Mesothelial cell of epicardium (in vitro differentiated cells): ENCODE results near the gene FGF14. TPM values are rescaled to one million over a fixed set of nuclear protein-coding genes. Genes with fewer than 3 reads are reported as not detected.
"Not testable (repeated sequence)": the region's sequence is repeated elsewhere in the genome, so short reads cannot be mapped to it uniquely, and the experiment has no call there.

ENCODE experiments used
- DNase-seq, 2 experiments: peaks; one replicate each; pipeline ENCODE4 v3.0.0; 2021; ENCODE audit warnings: low spot score in 2 of 2; ENCODE audit not compliant: unreplicated experiment in 2 of 2
- H3K27ac Mint-ChIP-seq: 2 replicates; pipeline ENCODE4 v1.8.0; 2021; ENCODE audit warnings: mixed read lengths
- H3K27me3 Mint-ChIP-seq: 2 replicates; pipeline ENCODE4 v1.8.0; 2021; ENCODE audit warnings: low read depth, mixed read lengths
- H3K36me3 Mint-ChIP-seq: 2 replicates; pipeline ENCODE4 v1.8.0; 2021; ENCODE audit warnings: mixed read lengths
- H3K4me1 Mint-ChIP-seq: 2 replicates; pipeline ENCODE4 v1.8.0; 2021; ENCODE audit warnings: mixed read lengths
- H3K4me3 Mint-ChIP-seq: 2 replicates; pipeline ENCODE4 v1.8.0; 2021; ENCODE audit warnings: mild to moderate bottlenecking, moderate library complexity, mixed read lengths
- H3K9me3 Mint-ChIP-seq: 2 replicates; pipeline ENCODE4 v1.8.0; 2021; ENCODE audit warnings: mixed read lengths
- total RNA-seq: library from RNA; stranded (reverse); gene quantifications from 3 replicates; pipeline ENCODE4 v1.2.1, GENCODE V29; 2021
- TF ChIP-seq, protein P1 (sequence below): fragments of 200-600 bp; sonication (generic); IDR thresholded peaks from one replicate; pipeline ENCODE4 v1.5.0; 2021; ENCODE audit warnings: antibody characterized with exemption; ENCODE audit not compliant: unreplicated experiment

FGF14 gene
- total RNA-seq, 1 donor from 2014 or later: 0.02 TPM

DNA sequence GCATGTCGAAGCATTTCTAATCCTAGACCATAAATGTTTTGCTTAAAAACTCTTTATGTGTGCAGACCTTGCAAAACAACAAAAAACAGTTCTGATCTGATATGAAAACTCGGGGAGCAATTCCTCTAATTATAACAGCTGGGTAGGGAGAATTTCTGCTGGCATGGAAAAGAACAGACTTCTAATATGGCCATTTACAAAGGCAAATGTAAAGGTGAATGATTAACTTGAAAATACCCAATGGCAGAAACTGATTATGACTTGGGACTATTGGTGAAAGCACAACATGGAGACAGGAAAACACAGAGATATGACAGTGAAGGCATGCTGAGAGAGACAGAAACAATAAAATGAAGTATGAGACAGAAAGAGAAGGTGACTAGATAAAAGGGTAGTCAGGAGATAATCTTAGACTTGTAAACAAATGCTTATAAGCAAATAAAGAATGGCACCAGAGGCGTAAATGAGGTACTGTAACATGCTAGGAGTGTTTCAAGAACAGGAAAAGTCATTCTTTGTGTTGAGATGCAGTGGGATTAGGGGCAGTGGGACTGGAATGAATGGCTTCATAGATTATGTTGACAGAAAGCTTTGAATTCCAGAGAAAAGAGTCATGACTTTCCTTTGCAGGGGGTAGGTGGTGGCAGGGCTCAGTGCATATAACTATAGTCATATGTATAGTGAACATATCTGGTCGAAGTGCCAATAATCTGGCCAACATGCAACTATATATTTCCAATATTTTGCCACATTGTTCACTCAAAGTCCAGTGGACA, 556.4 kb downstream of the FGF14 start:
- Mint-ChIP-seq H3K27me3 (no peaks in the 10 kb centered on the region), H3K4me3 (no peak overlapping the region), H3K36me3 (no peaks in the 10 kb centered on the region), H3K9me3 (no peaks in the 10 kb centered on the region), H3K4me1 (no peaks in the 10 kb centered on the region), H3K27ac (no peak overlapping the region)
- TF ChIP-seq, protein P1, sequence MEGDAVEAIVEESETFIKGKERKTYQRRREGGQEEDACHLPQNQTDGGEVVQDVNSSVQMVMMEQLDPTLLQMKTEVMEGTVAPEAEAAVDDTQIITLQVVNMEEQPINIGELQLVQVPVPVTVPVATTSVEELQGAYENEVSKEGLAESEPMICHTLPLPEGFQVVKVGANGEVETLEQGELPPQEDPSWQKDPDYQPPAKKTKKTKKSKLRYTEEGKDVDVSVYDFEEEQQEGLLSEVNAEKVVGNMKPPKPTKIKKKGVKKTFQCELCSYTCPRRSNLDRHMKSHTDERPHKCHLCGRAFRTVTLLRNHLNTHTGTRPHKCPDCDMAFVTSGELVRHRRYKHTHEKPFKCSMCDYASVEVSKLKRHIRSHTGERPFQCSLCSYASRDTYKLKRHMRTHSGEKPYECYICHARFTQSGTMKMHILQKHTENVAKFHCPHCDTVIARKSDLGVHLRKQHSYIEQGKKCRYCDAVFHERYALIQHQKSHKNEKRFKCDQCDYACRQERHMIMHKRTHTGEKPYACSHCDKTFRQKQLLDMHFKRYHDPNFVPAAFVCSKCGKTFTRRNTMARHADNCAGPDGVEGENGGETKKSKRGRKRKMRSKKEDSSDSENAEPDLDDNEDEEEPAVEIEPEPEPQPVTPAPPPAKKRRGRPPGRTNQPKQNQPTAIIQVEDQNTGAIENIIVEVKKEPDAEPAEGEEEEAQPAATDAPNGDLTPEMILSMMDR: no peak
- no peak for DNase-seq

DNA sequence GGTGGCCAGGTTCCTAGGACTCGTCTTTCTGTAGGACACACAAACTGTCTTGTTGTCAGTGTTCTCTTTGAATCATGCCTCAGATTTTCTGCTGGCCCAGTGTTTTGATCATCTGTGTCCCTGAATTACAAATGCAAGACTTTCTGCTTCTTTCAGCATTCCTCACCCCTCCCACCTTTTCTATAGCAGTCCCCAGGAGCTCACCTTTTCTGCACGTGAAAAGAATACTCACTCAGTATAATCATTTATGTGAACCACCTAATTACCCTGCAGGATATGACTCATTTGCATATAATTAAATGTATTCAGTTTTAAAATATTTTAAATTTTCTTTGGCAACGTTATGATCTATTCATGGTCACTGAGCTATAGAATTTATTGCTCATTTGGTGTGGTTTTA, 560.1 kb downstream of the FGF14 start:
- TF ChIP-seq, protein P1: no peak
- Mint-ChIP-seq H3K36me3 (no peaks in the 10 kb centered on the region), H3K27ac (no peak overlapping the region), H3K9me3 (no peaks in the 10 kb centered on the region), H3K4me1 (no peaks in the 10 kb centered on the region), H3K27me3 (no peaks in the 10 kb centered on the region), H3K4me3 (no peak overlapping the region)
- no peak for DNase-seq

DNA sequence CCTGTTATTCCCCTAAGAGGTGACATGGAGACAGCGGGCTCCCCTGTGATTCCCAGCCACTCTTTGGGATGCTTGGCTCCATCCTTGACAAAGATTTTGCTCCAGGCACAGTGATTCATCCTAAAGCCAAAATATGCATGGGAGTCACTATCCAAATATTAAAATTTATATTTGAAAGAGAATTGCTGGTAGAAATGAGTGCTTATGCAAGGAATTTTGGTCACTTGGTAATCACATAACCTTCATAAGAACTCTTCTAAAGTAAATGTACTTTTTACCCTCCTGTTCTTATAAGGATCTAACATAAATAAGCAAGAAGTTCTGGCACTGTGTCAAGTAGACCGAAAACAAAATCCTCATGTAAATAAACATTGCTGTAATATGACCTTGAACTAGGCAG, 563.5 kb downstream of the FGF14 start:
- no peaks in the 10 kb centered on the region for H3K9me3 Mint-ChIP-seq
- peaks cover 3% of the 10 kb centered on the region for H3K27me3 Mint-ChIP-seq
- DNase-seq: no peak
- no peak overlapping the region for H3K4me3 Mint-ChIP-seq
- H3K36me3 Mint-ChIP-seq: no peaks in the 10 kb centered on the region
- TF ChIP-seq, protein P1: no peak
- no peak overlapping the region for H3K27ac Mint-ChIP-seq
- no peaks in the 10 kb centered on the region for H3K4me1 Mint-ChIP-seq

DNA sequence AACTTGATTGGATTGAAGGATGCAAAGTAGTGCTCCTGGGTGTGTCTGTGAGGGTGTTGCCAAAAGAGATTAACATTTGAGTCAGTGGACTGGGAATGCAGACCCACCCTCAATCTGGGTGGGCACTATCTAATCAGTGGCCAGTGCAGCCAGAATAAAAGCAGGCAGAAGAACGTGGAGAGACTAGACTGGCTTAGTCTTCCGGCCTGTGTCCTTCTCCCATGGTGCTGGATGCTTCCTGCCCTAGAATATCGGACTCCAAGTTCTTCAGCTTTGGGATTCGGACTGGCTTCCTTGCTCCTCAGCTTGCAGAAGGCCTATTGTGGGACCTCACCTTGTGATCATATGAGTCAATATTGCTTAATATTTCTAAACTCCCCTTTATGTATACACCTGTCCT, 564.1 kb downstream of the FGF14 start:
- H3K4me3 Mint-ChIP-seq, H3K27ac Mint-ChIP-seq, DNase-seq, H3K9me3 Mint-ChIP-seq, H3K4me1 Mint-ChIP-seq, H3K27me3 Mint-ChIP-seq, H3K36me3 Mint-ChIP-seq: not testable (repeated sequence)

DNA sequence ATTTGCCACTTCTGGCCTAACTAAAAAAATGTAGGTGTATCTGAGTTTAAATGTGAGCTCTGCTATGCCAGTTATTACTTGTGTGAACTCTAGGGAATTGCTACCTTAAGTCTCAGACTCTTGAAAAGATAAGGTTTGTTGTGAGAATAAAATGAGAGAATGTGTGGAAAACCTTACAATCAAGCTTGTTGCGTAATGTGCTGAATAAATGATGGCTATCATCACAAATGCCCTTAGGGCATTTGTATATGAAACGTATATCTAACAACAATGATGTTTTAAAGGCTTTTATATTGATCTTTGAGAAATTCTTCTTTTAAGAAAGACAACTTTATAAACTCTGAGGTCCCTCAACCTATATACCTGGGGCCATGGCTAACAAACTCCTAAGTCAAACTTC, 564.6 kb downstream of the FGF14 start:
- H3K36me3 Mint-ChIP-seq: no peaks in the 10 kb centered on the region
- TF ChIP-seq, protein P1: no peak
- no peak for DNase-seq
- peaks cover 6% of the 10 kb centered on the region for H3K27me3 Mint-ChIP-seq
- no peaks in the 10 kb centered on the region for H3K4me1 Mint-ChIP-seq
- H3K9me3 Mint-ChIP-seq: no peaks in the 10 kb centered on the region
- H3K27ac Mint-ChIP-seq: no peak overlapping the region
- H3K4me3 Mint-ChIP-seq: no peak overlapping the region

DNA sequence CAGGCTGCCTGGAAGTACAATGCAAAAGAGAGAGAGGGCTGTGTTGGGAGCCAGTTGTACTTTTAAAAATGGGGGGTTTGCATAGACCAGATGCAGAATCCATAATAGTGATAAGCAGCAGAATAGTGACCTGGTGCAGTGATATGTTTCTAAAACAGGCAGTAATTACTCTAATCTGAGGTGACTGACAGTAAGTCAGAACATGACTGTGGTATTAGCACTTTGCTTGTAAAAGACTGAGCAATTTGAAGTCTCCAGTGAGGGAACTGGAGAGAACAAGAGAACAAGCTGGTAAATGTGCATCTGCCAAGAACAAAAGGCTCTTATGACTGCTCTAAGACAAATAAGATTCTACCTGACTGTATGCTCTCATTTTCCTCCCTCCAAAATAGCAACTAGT, 565.9 kb downstream of the FGF14 start:
- no peak overlapping the region for H3K4me3 Mint-ChIP-seq
- H3K9me3 Mint-ChIP-seq: peaks cover 7% of the 10 kb centered on the region
- H3K27me3 Mint-ChIP-seq: peaks cover 6% of the 10 kb centered on the region
- no peaks in the 10 kb centered on the region for H3K36me3 Mint-ChIP-seq
- no peaks in the 10 kb centered on the region for H3K4me1 Mint-ChIP-seq
- no peak for DNase-seq
- H3K27ac Mint-ChIP-seq: no peak overlapping the region
- TF ChIP-seq, protein P1: no peak
